K562 (cell line): ENCODE data around the gene ADAM15. TPM values are rescaled to one million over a fixed set of nuclear protein-coding genes. Genes with fewer than 3 reads are reported as not detected.

Experiments used
- ERF ChIP-seq: fragments of 450-650 bp; formaldehyde crosslinking; IDR thresholded peaks from 2 replicates; pipeline ENCODE4 v1.4.0; 2020; ENCODE audit warnings: mild to moderate bottlenecking, mixed read lengths
- HMGXB4 ChIP-seq: sonication (generic); formaldehyde crosslinking; IDR thresholded peaks from 2 replicates; pipeline ENCODE4 v1.8.1; 2023; ENCODE audit warnings: mild to moderate bottlenecking, missing genetic modification reagents
- HOMEZ ChIP-seq: fragments of 250-450 bp; sonication (Bioruptor Pico); IDR thresholded peaks from 2 replicates; pipeline ENCODE4 v1.4.0; 2020; ENCODE audit warnings: mild to moderate bottlenecking, moderate library complexity
- IRF1 ChIP-seq: sonication (generic); formaldehyde crosslinking; IDR thresholded peaks from 2 replicates; pipeline ENCODE4 v1.8.0; 2022; ENCODE audit warnings: missing genetic modification reagents, mild to moderate bottlenecking, borderline replicate concordance
- MGA ChIP-seq: fragments of 450-650 bp; IDR thresholded peaks from 2 replicates; pipeline ENCODE4 v1.6.1; 2016; ENCODE audit warnings: mild to moderate bottlenecking, moderate library complexity
- NCOR1 ChIP-seq: fragments of 450-650 bp; IDR thresholded peaks from 2 replicates; pipeline ENCODE4 v1.6.1; 2016; ENCODE audit warnings: mild to moderate bottlenecking, moderate library complexity
- ZBTB8A ChIP-seq: fragments of 450-650 bp; IDR thresholded peaks from 2 replicates; pipeline ENCODE4 v1.6.1; 2018; ENCODE audit warnings: mild to moderate bottlenecking, moderate library complexity; ENCODE audit not compliant: partially characterized antibody
- ZNF239 ChIP-seq: fragments of 250-450 bp; sonication (Bioruptor Pico); IDR thresholded peaks from 2 replicates; pipeline ENCODE4 v1.4.0; 2020; ENCODE audit warnings: mild to moderate bottlenecking
- polyA plus RNA-seq, 8 experiments: library from polyadenylated mRNA; depleted of rRNA in 4 of 8; stranded (reverse) in 5 of 8; unstranded in 3 of 8; fragments of >200 nt; fragmentation: Nextera tagmentation in 2 of 8; fragmentation: Illumina TruSeq in 1 of 8; extraction: Ambion mirVana in 2 of 8; extraction: Trizol in 1 of 8; gene quantifications; 2 replicates each; pipeline versions ENCODE4 v1.2.1 to v1.2.3, GENCODE V29; 2011 to 2014; ENCODE audit warnings: inconsistent platforms in 1 of 8, missing spikeins in 1 of 8
- total RNA-seq, 7 experiments: library from RNA; depleted of rRNA in 6 of 7; stranded (reverse); fragments of >200 nt in 6 of 7; fragmentation: Illumina TruSeq in 2 of 7; extraction: Trizol in 2 of 7; gene quantifications; 2 replicates each; pipeline versions ENCODE4 v1.2.1 to v1.2.3, GENCODE V29; 2011 to 2021; ENCODE audit warnings: low replicate concordance in 1 of 7

ADAM15 gene
- total and polyA plus RNA-seq, 9 of the 15 experiments (the other 6 are each of a cell fraction or from before 2014, with no cell fraction given) = 0.69 to 72.3 (median 32.8) TPM

GRCh38 chr1:155091071-155092051 lies 40.2 kb downstream of the ADAM15 start (continued):
- TF ChIP-seq MGA (peak; percentile 80), IRF1 (CRISPR knock-in tag) (no peak), NCOR1 (no peak), ZBTB8A (no peak), HOMEZ (CRISPR knock-in tag) (no peak), ZNF239 (CRISPR knock-in tag) (no peak), HMGXB4 (no peak), ERF (CRISPR knock-in tag) (no peak)
